Activated CD4-positive, alpha-beta T cell treated with anti-CD3 and anti-CD28 coated beads, Interleukin-2, Interleukin-6, amounts not matched to agents 100 ng/mL and 50 ng/mL, durations not matched to agents 16 hours and 8 hours (primary cell): ENCODE results near the gene ILKAP.

Source experiments
- DNase-seq: peaks from one replicate; pipeline ENCODE4 v3.0.0-alpha.2; 2020

ILKAP gene

DNA sequence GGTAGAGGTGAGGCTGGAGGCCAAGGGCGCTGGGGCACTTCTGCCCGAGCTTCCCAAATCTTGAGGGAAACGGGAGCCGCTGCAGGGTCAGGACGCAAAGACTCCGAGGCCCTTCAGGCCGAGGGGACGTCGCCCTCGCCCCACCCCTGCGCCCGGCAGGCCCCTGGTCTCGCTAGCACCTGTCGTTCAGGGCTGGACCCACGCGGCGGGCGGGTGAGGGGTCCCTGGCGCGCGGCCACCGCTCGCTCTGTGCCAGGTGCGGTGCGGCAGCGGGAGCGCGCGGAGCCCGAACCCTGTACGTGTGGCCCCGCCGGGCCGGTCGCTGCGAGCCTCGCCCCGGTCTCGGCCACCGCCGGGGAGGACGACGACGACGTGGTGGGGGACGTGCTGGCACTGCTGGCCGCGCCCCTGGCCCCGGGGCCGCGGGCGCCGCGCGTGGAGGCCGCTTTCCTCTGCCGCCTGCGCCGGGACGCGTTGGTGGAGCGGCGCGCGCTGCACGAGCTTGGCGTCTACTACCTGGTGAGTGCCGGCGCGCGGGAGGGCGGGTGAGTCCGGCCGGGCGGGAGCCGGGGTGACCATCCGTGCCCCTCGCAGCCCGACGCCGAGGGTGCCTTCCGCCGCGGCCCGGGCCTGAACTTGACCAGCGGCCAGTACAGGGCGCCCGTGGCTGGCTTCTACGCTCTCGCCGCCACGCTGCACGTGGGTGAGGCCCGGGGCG, 39.9 kb downstream of the ILKAP start:
- DNase-seq: no peak

GRCh38 chr2:238162846-238163441, 40.6 kb downstream of the ILKAP start:
- no peak for DNase-seq

DNA sequence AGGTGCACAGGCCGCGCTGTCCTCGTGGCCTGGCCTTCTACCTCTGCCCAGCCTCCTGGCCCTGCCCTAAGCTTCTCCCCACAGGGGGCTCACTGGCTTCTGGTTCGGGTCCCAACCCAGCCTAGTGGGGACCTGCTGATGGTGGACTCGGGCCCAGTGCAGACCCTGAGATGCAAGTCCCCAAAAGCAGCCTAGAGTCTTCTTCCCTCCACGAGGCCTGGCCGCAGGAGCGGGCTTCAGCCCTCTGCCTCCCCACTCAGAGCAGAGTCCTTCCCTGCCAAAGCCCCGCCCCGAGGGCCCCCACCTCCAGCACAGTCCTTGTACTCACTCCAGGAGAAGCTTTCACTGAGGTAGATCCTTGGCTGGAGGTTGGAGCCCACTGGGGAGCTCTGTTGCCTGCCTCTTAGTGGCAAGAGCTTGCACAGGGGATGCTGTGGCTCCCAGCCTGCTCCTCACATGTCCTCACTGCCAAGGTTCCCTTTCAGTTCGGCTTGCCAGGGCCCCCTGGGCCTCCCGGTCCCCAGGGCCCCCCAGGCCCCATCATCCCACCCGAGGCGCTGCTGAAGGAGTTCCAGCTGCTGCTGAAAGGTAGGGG, 41.1 kb downstream of the ILKAP start:
- DNase-seq: no peak

GRCh38 chr2:238161291-238162051, 42.0 kb downstream of the ILKAP start:
- no peak for DNase-seq

GRCh38 chr2:238160206-238161129, 43.0 kb downstream of the ILKAP start:
- no peak for DNase-seq

GRCh38 chr2:238159661-238160205, 43.8 kb downstream of the ILKAP start:
- no peak for DNase-seq

DNA sequence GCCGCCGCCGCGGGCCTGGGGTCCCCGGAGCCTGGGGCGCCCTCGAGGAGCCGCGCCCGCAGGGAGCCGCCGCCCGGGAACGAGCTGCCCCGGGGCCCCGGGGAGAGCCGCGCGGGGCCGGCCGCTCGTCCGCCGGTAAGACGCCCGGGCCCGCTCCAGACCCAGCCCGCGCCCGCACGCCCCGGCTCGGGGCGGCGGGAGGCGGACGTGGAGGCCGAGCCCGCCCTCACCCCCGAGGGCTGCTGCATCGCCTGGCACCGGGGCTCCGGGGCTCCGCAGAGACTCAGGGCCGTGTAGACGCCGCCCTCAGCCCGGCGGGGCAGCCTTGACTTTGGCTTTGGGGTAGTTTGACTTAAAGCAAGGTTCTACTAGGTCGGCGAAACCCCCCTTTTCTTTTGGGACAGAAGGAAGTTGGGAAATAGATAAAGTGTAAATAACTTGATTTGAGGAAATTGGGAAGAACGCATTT, 44.4 kb downstream of the ILKAP start:
- no peak for DNase-seq

DNA sequence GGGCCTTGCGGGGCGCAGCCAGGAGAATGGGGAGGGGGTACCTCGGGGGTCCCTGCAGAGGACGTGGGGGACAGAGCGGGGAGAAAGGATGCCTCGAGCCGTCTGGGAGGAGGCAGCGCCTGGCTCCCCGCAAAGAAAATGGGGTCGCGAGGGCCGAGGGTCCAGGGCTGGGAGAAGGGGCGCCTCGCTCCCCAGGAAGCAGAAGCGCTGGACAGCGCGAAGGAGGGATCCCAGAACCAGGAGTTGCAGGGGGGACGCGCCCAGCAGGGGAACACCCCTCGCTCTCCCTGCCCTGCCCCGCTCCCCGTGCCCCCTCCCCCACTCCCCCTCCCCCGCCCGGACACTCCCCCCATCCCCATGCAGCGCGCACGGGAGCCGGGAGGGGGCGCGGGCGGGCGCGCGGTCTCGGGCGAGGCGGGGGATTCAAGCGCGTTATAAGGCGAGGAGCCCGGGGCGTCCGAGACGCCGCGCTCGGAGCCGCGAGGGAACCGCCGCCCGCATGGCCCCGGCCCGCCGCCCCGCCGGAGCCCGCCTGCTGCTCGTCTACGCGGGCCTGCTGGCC, 44.9 kb downstream of the ILKAP start, which contains the start of gene ERFE:
TSS of gene ERFE (plus strand) at position 462 of the 562 bp plus-strand sequence. CDS start at position 500, 38 bp downstream.
- DNase-seq: peak; percentile 70

- no peak for DNase-seq
Measured at GRCh38 chr2:238158018-238158508, 45.4 kb downstream of the ILKAP start.

GRCh38 chr2:238157506-238158017, 45.9 kb downstream of the ILKAP start:
- DNase-seq: no peak

DNA sequence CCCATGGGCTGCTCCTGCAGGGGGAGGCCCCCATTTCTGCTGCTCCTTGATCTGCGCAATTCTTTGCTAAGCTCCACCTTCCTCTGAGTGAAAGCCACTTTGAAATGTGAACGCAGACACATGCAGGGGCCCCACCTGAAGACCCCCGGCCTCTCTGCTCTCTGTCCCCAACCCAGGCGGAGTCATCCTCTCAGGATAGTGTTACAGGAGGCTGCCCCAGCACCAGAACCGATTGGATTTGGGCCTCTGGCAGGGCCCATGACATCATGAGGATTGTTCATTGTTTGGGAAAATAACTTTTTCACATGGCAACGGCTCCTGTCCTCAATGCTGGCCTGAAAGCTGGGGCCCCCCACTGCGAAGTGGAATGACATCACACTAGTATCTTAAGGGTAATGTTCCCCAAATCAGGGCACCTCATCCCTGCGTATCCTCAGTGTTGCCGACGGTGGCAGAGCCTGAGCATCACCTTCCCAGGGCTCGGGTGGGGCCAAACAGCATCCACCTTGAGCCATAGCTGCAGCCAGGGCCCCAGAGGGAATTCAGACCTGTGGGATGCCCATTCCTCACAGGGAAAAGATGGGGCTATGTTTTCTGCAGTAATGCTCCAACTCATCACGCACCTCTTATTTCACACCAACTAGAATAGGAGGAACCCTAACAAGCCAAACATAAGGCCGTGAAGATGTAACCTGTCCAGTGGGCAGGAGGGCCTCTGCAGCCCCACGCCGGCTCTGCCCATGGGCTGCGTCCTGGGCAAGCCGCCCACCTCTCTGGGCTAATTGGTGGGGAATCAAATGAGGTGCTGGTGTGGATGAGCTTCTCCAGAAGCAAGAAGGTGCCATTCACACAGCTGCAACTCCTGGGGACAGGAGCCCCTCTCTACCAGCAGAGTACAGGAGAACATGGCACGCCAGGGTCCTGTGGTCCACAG, 47.5 kb downstream of the ILKAP start:
- no peak for DNase-seq

- no peak for DNase-seq
Measured at GRCh38 chr2:238155051-238155760, 48.3 kb downstream of the ILKAP start.

DNA sequence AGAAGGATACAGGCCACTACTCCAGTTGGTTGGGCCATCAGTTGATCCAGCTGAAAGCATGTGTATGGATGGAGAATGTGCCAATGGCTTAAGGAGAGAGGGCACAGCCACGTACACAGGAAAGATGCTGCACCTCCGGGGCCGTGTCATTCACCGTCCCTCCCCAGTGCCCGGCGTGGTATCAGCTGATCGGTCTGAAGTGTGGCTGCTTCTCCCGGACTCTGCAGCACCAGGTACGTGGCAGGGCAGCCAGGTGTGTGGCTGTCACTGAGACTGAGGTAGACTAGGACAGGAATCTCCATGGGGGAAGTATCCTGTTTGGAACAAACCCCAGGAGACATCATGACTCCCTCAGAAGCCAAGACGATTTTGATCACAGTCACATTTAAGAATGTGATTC, 48.9 kb downstream of the ILKAP start:
- DNase-seq: no peak

GRCh38 chr2:238152771-238153688, 50.5 kb downstream of the ILKAP start:
- DNase-seq: no peak

DNA sequence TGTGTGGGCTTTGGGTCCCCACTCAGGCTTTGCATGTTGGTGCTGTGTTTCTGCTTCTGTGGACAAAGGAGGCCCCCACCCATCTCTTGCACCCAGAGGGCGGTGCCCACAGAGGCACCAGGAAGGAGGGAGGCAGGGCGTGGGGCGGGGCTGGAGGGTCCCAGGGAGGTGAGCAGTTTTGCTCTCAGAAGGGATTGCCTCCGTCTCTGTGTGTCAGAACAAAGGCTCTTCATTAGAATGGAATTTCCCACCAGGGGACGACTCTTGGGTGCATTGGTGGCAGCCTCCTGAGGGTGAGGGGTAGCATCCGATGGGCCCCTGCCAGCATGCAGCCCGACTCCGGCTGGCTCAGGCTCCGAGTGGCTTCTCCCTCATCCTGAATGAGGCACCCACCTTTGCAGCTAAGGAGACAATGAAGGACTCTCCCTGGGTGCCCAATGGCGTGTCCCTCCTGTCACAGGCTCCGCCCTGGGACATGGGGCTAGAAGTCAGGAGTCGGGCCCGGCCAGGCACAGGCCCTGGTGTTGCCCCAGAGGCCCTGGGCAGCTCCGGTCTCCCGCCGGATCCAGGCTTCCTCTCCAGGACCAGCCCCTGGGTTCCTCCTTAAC, 51.8 kb downstream of the ILKAP start:
- no peak for DNase-seq

- DNase-seq: no peak
Measured at GRCh38 chr2:238151205-238151604, 52.3 kb downstream of the ILKAP start.

GRCh38 chr2:238150686-238151085, 52.8 kb downstream of the ILKAP start:
- no peak for DNase-seq
